Karpas-422 (cell line): Measurements from ENCODE around the gene EIF3K. TPM values are rescaled to one million over a fixed set of nuclear protein-coding genes. Genes with fewer than 3 reads are reported as not detected.
A peak's percentile ranks its signal among the peaks of the same experiment; 100 is the strongest.

Experiments used
- DNase-seq: peaks from one replicate; pipeline ENCODE4 v3.0.0-alpha.2; 2015
- H2AFZ ChIP-seq: fragments of 200-600 bp; sonication (generic); 2 replicates; pipeline ENCODE4 v1.6.1; 2014; ENCODE audit warnings: antibody characterized with exemption, low read length, mixed read lengths
- H3K27ac ChIP-seq: fragments of 200-600 bp; sonication (generic); 2 replicates; pipeline ENCODE4 v1.5.1; 2014; ENCODE audit warnings: mild to moderate bottlenecking, low read length, moderate library complexity
- H3K27me3 ChIP-seq: fragments of 200-600 bp; sonication (generic); 2 replicates; pipeline ENCODE4 v1.6.1; 2014; ENCODE audit warnings: low read length, mixed read lengths
- H3K36me3 ChIP-seq: fragments of 200-600 bp; sonication (generic); 2 replicates; pipeline ENCODE4 v1.6.1; 2014; ENCODE audit warnings: low read length, mixed read lengths; ENCODE audit not compliant: insufficient read depth
- H3K4me1 ChIP-seq: fragments of 200-600 bp; sonication (generic); 2 replicates; pipeline ENCODE4 v1.6.1; 2014; ENCODE audit warnings: mild to moderate bottlenecking, low read length, mixed read lengths
- H3K4me2 ChIP-seq: fragments of 200-600 bp; sonication (generic); 2 replicates; pipeline ENCODE4 v1.6.1; 2014; ENCODE audit warnings: low read length, low read depth, mild to moderate bottlenecking; ENCODE audit not compliant: poor library complexity, severe bottlenecking
- H3K4me3 ChIP-seq: fragments of 200-600 bp; sonication (generic); 2 replicates; pipeline ENCODE4 v1.5.1; 2014; ENCODE audit warnings: mild to moderate bottlenecking, antibody characterized with exemption, low read length, mixed read lengths
- H3K79me2 ChIP-seq: fragments of 200-600 bp; sonication (generic); 2 replicates; pipeline ENCODE4 v1.6.1; 2014; ENCODE audit warnings: mild to moderate bottlenecking, low read length, mixed read lengths
- H3K9ac ChIP-seq: fragments of 200-600 bp; sonication (generic); 2 replicates; pipeline ENCODE4 v1.6.0; 2014; ENCODE audit warnings: low read length
- H3K9me2 ChIP-seq: fragments of 200-600 bp; sonication (generic), shearing (Covaris generic); replicated peaks from 2 replicates; pipeline ENCODE4 v1.6.0; 2014; ENCODE audit warnings: mild to moderate bottlenecking, low read length, moderate library complexity; ENCODE audit not compliant: insufficient read depth
- H3K9me3 ChIP-seq: fragments of 300-700, 200-600 bp; sonication (generic); 2 replicates; pipeline ENCODE4 v1.6.1; 2014; ENCODE audit warnings: low read length, mixed read lengths
- H4K20me1 ChIP-seq: fragments of 200-600 bp; sonication (generic); 2 replicates; pipeline ENCODE4 v1.6.1; 2014; ENCODE audit warnings: mild to moderate bottlenecking, antibody characterized with exemption, low read length, low read depth; ENCODE audit not compliant: insufficient read depth
- total RNA-seq: library from RNA; depleted of rRNA; stranded (reverse); fragments of >200 nt; shearing (Covaris generic); gene quantifications from 2 replicates; pipeline ENCODE4 v1.2.3, GENCODE V29; 2014; ENCODE audit warnings: low replicate concordance

EIF3K gene
- total RNA-seq, 1 experiment from 2014 or later: 474 TPM

GRCh38 chr19:38614289-38614688, 4.7 kb upstream of the EIF3K start:
- H3K4me2 ChIP-seq: peak overlapping the region; percentile 67
- H3K27ac ChIP-seq: peak overlapping the region; percentile 33; the same call in 1 of the 2 replicates
- DNase-seq: no peak
- H3K27me3 ChIP-seq: no peaks in the 10 kb centered on the region
- H3K36me3 ChIP-seq: peaks cover 41% of the 10 kb centered on the region
- no peak overlapping the region for H2AFZ ChIP-seq
- H3K9me3 ChIP-seq: no peaks in the 10 kb centered on the region
- peaks cover 41% of the 10 kb centered on the region for H3K4me1 ChIP-seq
- no peak overlapping the region for H3K9ac ChIP-seq
- peaks cover 3% of the 10 kb centered on the region; the same call in 1 of the 2 replicates for H4K20me1 ChIP-seq
- no peaks in the 10 kb centered on the region for H3K9me2 ChIP-seq
- H3K79me2 ChIP-seq: peaks cover 49% of the 10 kb centered on the region
- no peak overlapping the region for H3K4me3 ChIP-seq

GRCh38 chr19:38615007-38615581, 3.9 kb upstream of the EIF3K start:
- Histone ChIP-seq H3K9me2 (no peaks in the 10 kb centered on the region), H4K20me1 (peaks cover 11% of the 10 kb centered on the region), H3K4me2 (peak overlapping the region; percentile 67), H3K27me3 (no peaks in the 10 kb centered on the region), H3K36me3 (peaks cover 35% of the 10 kb centered on the region), H3K4me3 (peak overlapping the region; percentile 71; the same call in 1 of the 2 replicates), H3K9ac (peak overlapping the region; percentile 40), H3K79me2 (peaks cover 57% of the 10 kb centered on the region), H3K27ac (peak overlapping the region; percentile 96), H3K4me1 (peaks cover 45% of the 10 kb centered on the region), H2AFZ (no peak overlapping the region), H3K9me3 (no peaks in the 10 kb centered on the region)
- no peak for DNase-seq

- peak overlapping the region; percentile 67 for H3K4me2 ChIP-seq
- peak overlapping the region; percentile 71 for H3K4me3 ChIP-seq
- peak overlapping the region; percentile 86 for H3K9ac ChIP-seq
- H3K9me2 ChIP-seq: no peaks in the 10 kb centered on the region
- no peak overlapping the region for H2AFZ ChIP-seq
- H3K79me2 ChIP-seq: peaks cover 67% of the 10 kb centered on the region
- no peaks in the 10 kb centered on the region for H3K9me3 ChIP-seq
- H3K27me3 ChIP-seq: no peaks in the 10 kb centered on the region
- no peak for DNase-seq
- peaks cover 49% of the 10 kb centered on the region for H3K4me1 ChIP-seq
- H3K36me3 ChIP-seq: peaks cover 38% of the 10 kb centered on the region
- H4K20me1 ChIP-seq: peaks cover 16% of the 10 kb centered on the region
- peak overlapping the region; percentile 96 for H3K27ac ChIP-seq
Measured at GRCh38 chr19:38616265-38616664, 2.7 kb upstream of the EIF3K start.

- no peaks in the 10 kb centered on the region for H3K9me2 ChIP-seq
- no peaks in the 10 kb centered on the region for H3K9me3 ChIP-seq
- no peak overlapping the region for H2AFZ ChIP-seq
- peak overlapping the region; percentile 96 for H3K27ac ChIP-seq
- peaks cover 42% of the 10 kb centered on the region for H3K36me3 ChIP-seq
- H3K27me3 ChIP-seq: no peaks in the 10 kb centered on the region
- H4K20me1 ChIP-seq: peaks cover 19% of the 10 kb centered on the region
- peaks cover 70% of the 10 kb centered on the region for H3K79me2 ChIP-seq
- H3K4me1 ChIP-seq: peaks cover 49% of the 10 kb centered on the region
- peak; percentile 91 for DNase-seq
- H3K9ac ChIP-seq: peak overlapping the region; percentile 86
- peak overlapping the region; percentile 71 for H3K4me3 ChIP-seq
- H3K4me2 ChIP-seq: peak overlapping the region; percentile 67
Measured at GRCh38 chr19:38617283-38617763, 1.7 kb upstream of the EIF3K start.

GRCh38 chr19:38617764-38618589, 1.0 kb upstream of the EIF3K start, which contains the start of gene MAP4K1:
Gene MAP4K1, minus strand, starts transcription at chr19:38617953. Its CDS starts 58 bp downstream, at chr19:38617895.
- Histone ChIP-seq H3K4me3 (peak within 1 kb of the TSS; percentile 90), H3K9me3 (no peaks in the 10 kb centered on the region), H3K79me2 (peaks cover 66% of the 10 kb centered on the region), H2AFZ (no peak within 1 kb of the TSS), H4K20me1 (peaks cover 15% of the 10 kb centered on the region), H3K27me3 (no peaks in the 10 kb centered on the region), H3K4me2 (peak within 1 kb of the TSS; percentile 91), H3K9ac (peak within 1 kb of the TSS; percentile 88), H3K9me2 (no peaks in the 10 kb centered on the region), H3K4me1 (peaks cover 49% of the 10 kb centered on the region), H3K36me3 (peaks cover 38% of the 10 kb centered on the region), H3K27ac (peak within 1 kb of the TSS; percentile 99)
- peak; percentile 100 for DNase-seq

GRCh38 chr19:38619361-38620174, 580 bp downstream of the EIF3K start:
- Histone ChIP-seq H2AFZ (no peak overlapping the region), H3K27me3 (no peaks in the 10 kb centered on the region), H3K36me3 (peaks cover 26% of the 10 kb centered on the region), H3K9me2 (no peaks in the 10 kb centered on the region), H3K9ac (peak overlapping the region; percentile 88), H3K9me3 (no peaks in the 10 kb centered on the region), H3K4me3 (peak overlapping the region; percentile 90), H4K20me1 (peaks cover 15% of the 10 kb centered on the region), H3K4me1 (peaks cover 43% of the 10 kb centered on the region), H3K4me2 (peak overlapping the region; percentile 93), H3K27ac (peak overlapping the region; percentile 70), H3K79me2 (peaks cover 52% of the 10 kb centered on the region)
- peak; percentile 49 for DNase-seq

- no peak overlapping the region for H3K4me2 ChIP-seq
- H3K9ac ChIP-seq: no peak overlapping the region
- peaks cover 7% of the 10 kb centered on the region for H3K4me1 ChIP-seq
- peaks cover 16% of the 10 kb centered on the region for H3K79me2 ChIP-seq
- no peaks in the 10 kb centered on the region for H3K9me2 ChIP-seq
- H3K27ac ChIP-seq: no peak overlapping the region
- H2AFZ ChIP-seq: no peak overlapping the region
- no peaks in the 10 kb centered on the region for H3K27me3 ChIP-seq
- no peak overlapping the region for H3K4me3 ChIP-seq
- H4K20me1 ChIP-seq: peaks cover 11% of the 10 kb centered on the region
- peaks cover 25% of the 10 kb centered on the region for H3K36me3 ChIP-seq
- DNase-seq: no peak
- H3K9me3 ChIP-seq: no peaks in the 10 kb centered on the region
Measured at GRCh38 chr19:38624822-38625221, 5.8 kb downstream of the EIF3K start.
